Stimulated activated CD8-positive, alpha-beta memory T cell treated with anti-CD3 and anti-CD28 coated beads, Interleukin-7, amount 100 ng/mL, for 1 hour (primary cell): ENCODE measurements around the gene AP1S1.
"Not testable (repeated sequence)": the region's sequence is repeated elsewhere in the genome, so short reads cannot be mapped to it uniquely, and the experiment has no call there.

Source experiments
- DNase-seq, 2 donors: peaks; one replicate each; pipeline ENCODE4 v3.0.0-alpha.2; 2020; ENCODE audit warnings: low read depth in 2 of 2

The AP1S1 gene

DNA sequence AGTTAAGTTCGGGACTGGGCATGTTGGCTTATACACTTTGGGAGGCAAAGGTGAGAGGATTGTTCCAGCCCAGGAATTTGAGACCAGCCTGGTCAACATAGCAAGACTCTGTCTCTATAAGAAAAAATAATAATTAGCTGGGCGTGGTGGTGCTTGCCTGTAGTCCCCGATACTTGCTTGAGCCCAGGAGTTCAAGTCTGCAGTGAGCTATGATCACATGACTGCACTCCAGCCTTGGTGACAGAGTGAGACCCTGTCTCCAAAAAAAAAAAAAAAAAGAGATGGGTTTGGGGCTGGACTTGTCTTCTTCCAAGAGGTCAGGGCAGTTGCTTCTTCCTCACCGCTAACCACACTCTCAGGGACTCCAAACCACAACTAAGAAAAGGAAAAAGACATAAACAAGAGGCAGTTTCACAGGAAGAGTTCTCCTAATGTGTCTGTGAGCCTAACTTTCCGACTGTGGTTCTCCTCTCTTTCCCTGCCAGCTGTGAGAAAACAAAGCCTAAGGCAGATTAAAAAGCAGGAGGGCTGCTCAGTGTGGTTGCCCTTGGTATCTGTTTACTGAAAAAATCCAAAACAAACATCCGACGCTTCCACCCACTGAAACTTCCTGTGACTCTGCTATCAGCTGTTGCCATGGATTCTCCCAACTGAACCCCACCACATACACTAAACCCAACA is 29.8 kb upstream of the AP1S1 start:
- DNase-seq = no peak

- DNase-seq = no peak
These were observed 28.2 kb upstream of the AP1S1 start for GRCh38 chr7:101125989-101126650.

DNA sequence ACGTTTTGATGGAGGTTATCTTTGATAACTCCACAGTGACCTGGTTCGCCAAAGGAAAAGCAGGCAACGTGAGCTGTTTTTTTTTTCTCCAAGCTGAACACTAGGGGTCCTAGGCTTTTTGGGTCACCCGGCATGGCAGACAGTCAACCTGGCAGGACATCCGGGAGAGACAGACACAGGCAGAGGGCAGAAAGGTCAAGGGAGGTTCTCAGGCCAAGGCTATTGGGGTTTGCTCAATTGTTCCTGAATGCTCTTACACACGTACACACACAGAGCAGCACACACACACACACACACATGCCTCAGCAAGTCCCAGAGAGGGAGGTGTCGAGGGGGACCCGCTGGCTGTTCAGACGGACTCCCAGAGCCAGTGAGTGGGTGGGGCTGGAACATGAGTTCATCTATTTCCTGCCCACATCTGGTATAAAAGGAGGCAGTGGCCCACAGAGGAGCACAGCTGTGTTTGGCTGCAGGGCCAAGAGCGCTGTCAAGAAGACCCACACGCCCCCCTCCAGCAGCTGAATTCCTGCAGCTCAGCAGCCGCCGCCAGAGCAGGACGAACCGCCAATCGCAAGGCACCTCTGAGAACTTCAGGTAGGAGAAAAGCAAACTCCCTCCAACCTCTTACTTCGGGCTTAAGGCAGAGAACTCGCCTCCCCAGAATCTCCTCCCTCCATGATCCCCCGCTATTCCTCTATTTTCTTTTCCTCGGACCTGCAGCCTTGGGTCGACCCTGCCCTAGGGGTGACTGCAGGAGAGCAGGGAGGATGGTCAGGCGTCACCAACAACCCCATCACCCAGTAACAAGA is 27.4 kb upstream of the AP1S1 start, which contains the start of gene SERPINE1:
Gene SERPINE1 (plus strand): TSS at position 454 of the 809 bp plus-strand sequence. CDS start 1,290 bp downstream, outside the sequence.
- DNase-seq = peak; percentile 12 to 31

GRCh38 chr7:101127460-101128039 is 26.7 kb upstream of the AP1S1 start:
- no peak for DNase-seq

DNA sequence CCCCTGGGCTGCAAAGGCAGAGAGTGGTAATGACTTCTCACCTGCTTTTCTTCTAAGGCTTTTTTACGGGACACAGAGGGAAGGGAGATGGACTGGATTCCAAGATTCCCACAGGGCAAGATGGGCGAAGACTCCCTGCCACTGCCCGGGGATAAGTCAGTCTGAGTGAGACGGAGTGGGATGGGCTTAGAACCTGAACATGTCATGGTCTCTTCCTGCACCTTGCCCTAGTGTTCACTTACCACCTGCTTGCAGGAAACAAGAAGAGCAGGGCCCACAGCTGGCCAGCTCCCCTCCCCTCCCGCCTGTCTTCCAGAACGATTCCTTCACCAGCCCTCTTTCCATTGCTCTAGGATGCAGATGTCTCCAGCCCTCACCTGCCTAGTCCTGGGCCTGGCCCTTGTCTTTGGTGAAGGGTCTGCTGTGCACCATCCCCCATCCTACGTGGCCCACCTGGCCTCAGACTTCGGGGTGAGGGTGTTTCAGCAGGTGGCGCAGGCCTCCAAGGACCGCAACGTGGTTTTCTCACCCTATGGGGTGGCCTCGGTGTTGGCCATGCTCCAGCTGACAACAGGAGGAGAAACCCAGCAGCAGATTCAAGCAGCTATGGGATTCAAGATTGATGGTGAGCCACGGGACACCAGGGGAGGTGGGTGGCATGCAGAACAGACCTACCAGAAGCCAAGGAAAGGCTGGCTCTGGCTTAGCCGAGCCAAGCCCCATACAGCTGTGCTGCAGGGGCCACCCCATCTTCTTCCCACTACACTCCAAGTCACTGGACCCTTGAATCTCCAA is 26.0 kb upstream of the AP1S1 start:
- no peak for DNase-seq

- no peak for DNase-seq
These were observed 24.6 kb upstream of the AP1S1 start for GRCh38 chr7:101129603-101130117.

GRCh38 chr7:101132626-101133600 is 21.4 kb upstream of the AP1S1 start:
- not testable (repeated sequence) for DNase-seq

DNA sequence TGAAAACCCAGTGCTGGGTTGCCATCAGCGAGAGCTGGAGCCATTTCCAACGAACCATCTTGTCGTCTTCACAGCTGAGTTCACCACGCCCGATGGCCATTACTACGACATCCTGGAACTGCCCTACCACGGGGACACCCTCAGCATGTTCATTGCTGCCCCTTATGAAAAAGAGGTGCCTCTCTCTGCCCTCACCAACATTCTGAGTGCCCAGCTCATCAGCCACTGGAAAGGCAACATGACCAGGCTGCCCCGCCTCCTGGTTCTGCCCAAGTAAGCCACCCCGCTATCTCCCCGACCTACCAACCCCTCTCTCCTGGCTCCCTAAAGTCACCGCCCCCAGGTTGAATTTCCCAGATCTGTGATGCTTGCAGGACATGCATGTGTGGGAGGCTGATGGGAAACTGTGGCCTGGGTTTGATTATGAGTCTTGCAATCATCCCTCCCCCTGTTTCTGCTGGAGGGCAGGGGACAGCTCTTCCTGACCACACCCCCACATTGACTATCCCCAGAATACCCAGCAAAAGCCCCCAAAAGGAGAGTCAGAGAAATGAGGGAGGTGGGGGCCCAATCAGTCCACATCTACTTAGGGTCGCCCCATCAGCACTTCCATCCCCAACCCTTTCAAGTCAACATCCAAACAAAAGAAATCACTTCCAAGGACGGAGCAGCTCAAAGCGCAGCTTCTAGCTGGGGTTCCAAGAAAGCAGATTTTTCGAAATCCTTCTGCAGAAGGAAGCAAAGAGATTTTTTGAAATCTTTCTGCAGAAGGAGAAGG is 20.5 kb upstream of the AP1S1 start:
- no peak for DNase-seq

DNA sequence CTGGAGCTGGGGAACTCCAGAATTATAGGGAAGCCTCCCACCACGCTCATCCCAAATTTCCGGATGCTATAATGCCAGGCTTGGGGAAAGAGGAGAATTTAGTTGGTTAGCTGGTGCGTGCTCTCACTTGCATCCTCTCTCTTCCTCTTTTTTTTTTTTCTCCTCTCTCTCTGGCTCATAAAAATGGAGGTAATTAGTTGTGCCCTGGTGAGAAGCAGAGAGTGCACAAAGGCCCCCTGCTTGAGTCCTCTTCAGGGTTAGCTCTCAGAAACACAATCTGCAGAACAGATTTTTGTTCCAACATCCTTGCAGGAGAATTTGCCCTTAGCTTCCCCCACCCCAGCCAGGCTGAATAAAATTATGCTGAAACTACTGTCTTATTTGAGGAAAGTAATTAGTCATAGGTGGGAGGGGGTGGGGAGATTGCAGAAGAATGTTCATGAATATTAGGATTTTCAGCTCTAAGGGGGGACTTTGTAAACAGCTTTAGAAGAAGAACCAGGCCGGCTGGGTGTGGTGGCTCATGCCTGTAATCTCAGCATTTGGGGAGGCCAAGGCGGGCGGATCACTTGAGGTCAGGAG is 19.8 kb upstream of the AP1S1 start:
- no peak for DNase-seq

GRCh38 chr7:101137651-101138212 is 16.5 kb upstream of the AP1S1 start:
- no peak for DNase-seq

DNA sequence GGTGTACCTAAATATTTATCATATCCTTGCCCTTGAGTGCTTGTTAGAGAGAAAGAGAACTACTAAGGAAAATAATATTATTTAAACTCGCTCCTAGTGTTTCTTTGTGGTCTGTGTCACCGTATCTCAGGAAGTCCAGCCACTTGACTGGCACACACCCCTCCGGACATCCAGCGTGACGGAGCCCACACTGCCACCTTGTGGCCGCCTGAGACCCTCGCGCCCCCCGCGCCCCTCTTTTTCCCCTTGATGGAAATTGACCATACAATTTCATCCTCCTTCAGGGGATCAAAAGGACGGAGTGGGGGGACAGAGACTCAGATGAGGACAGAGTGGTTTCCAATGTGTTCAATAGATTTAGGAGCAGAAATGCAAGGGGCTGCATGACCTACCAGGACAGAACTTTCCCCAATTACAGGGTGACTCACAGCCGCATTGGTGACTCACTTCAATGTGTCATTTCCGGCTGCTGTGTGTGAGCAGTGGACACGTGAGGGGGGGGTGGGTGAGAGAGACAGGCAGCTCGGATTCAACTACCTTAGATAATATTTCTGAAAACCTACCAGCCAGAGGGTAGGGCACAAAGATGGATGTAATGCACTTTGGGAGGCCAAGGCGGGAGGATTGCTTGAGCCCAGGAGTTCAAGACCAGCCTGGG is 15.9 kb upstream of the AP1S1 start:
- DNase-seq = peak; percentile 68 to 79

GRCh38 chr7:101140339-101140699 is 14.0 kb upstream of the AP1S1 start:
- no peak for DNase-seq

GRCh38 chr7:101140746-101141382 is 13.4 kb upstream of the AP1S1 start:
- DNase-seq = no peak

GRCh38 chr7:101151908-101152651 is 2.2 kb upstream of the AP1S1 start:
- no peak for DNase-seq

- no peak for DNase-seq
These were observed 422 bp downstream of the AP1S1 start for GRCh38 chr7:101154693-101155102.

DNA sequence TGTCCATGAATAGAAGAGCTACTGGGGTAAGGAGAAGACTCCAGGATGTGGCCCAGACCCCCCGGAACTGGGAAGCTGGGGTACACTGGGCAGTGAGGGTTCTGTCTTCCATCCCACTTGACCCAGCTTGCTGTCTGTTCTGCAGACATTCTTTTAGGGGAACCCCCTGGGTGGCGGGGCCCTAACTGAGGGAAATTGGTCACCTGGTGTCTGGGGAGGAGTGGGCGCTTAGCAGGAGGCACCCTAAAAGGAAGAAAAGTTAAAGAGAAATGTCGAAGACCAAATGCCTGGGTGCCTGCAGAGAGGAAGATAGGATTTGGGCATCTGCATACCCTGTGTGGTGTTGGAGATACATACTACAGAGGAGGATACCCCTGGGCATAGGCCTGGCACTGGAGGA is 1.0 kb downstream of the AP1S1 start:
- no peak for DNase-seq

GRCh38 chr7:101156277-101156676 is 2.0 kb downstream of the AP1S1 start:
- DNase-seq = no peak
